GM13976 (cell line): ENCODE results near the gene TBC1D2.

Experiments used
- DNase-seq: peaks from one replicate; pipeline ENCODE4 v3.0.0; 2012; ENCODE audit warnings: low spot score
- in situ Hi-C: fragments of 300-500 bp; cut with MboI; formaldehyde crosslinking; loops from one replicate; pipeline ENCODE4 v1.12.0; 2022; ENCODE audit warnings: low sequenced_read_pairs, mixed read lengths, inconsistent platforms; ENCODE audit not compliant: unreplicated experiment
- TF ChIP-seq, protein P1 (sequence below): IDR thresholded peaks from 2 replicates; pipeline ENCODE4 v1.5.1; 2012; ENCODE audit warnings: borderline replicate concordance, mild to moderate bottlenecking; ENCODE audit not compliant: insufficient read depth; ENCODE audit errors: extremely low read depth, missing control alignments, control extremely low read depth

Gene TBC1D2

DNA sequence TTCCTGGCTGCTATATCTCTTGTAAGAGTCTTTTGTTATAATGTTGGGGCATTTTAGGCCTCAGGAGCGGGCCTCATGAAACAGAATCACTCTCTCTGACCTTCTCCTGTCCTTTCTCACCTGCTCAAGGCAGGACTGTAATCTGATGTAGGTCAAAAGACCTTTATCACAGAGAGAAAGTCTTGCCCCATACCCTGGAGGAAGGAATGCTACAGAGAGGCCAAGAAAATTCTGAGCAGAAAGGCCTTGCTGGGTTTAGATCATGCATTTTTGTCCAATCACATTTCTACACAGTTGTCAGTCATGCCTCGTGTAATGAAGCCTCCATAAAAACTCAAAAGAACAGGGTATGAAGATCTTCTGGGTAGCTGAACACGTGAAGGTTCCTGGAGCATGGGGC lies 45.2 kb upstream of the TBC1D2 start:
- in situ Hi-C loops = no loop called here
- TF ChIP-seq, protein P1, sequence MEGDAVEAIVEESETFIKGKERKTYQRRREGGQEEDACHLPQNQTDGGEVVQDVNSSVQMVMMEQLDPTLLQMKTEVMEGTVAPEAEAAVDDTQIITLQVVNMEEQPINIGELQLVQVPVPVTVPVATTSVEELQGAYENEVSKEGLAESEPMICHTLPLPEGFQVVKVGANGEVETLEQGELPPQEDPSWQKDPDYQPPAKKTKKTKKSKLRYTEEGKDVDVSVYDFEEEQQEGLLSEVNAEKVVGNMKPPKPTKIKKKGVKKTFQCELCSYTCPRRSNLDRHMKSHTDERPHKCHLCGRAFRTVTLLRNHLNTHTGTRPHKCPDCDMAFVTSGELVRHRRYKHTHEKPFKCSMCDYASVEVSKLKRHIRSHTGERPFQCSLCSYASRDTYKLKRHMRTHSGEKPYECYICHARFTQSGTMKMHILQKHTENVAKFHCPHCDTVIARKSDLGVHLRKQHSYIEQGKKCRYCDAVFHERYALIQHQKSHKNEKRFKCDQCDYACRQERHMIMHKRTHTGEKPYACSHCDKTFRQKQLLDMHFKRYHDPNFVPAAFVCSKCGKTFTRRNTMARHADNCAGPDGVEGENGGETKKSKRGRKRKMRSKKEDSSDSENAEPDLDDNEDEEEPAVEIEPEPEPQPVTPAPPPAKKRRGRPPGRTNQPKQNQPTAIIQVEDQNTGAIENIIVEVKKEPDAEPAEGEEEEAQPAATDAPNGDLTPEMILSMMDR = no peak
- DNase-seq = no peak

DNA sequence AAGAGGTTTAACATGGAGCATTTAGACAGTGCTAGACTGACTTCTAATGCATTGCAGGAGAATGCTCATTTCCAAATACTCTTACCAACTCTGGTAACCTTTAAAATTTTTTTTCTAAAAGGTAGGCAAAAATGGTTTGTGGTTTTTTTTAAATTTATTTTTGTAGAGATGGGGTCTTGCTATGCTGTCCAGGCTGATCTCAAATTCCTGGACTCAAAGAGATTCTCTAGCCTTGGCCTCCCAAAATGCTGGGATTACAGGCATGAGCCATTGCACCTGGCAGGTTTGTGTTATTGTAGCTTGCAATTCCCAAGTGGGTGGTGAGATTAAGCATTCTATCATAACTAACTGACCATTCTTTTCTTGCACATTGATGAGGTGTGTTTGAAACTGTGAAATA lies 43.0 kb upstream of the TBC1D2 start:
- DNase-seq = no peak
- in situ Hi-C loops = no loop called here
- TF ChIP-seq, protein P1 = no peak

DNA sequence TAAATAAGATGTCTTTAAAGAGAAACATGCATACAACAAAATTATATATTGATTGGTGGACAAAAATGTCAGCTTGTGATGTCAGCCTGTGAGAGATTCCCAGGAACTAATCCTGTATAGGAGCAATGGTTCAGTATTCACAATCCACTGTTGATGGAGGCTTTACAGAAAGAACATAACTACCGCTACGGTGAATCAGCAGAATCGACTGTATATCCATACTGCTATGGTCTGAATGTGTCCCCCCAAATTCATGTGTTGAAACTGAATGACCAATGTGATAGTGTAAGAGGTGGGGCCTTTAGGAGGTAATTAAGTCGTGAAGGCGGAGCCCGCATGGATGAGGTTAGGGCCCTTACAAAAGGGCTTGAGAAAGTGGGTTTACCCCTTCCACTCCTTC lies 40.4 kb upstream of the TBC1D2 start:
- in situ Hi-C loops = no loop called here

DNA sequence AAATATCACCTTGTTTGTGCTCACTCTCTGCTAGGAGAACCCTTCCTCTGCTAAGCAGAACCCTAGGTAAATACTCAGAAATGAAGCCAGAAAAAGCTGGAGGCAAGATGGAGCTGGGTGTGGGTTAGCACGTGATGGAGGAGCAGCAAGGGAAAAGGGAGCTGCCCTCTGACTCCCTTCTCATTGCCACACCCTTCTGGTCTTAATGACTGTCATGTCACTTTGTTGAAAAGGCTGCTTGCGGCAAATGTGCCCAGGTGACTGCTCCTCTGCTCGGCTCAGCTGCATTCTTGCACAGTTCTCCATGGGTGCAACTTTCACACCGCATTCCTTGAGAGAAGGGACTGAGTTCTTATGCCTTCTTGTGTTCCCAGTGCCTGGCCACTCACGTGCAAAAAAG lies 36.4 kb upstream of the TBC1D2 start:
- no peak for DNase-seq
- in situ Hi-C loops = no loop called here
- TF ChIP-seq, protein P1 = no peak

More for the DNA sequence above, 40.4 kb upstream of the TBC1D2 start:
- TF ChIP-seq, protein P1 = no peak
- DNase-seq = no peak

DNA sequence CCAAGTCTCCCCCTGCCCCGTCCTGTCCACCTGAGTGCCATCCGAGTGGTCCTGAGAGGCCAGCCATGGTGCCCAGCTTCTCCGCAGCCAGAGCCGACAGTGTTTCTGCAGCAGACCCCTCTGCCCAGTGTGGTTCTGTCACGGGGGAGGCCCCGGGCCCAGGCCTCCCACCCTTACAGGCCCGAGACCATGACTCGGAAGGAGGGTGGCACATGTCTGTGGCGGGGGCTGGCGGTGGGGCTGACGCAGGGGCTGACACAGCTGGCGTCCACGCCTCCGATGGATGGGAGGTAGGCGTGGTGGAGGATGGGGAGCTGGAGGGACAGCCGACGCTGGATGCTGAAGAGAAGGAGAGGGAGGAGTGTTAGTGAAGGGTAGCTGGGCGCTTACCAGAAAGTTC lies 35.0 kb upstream of the TBC1D2 start:
- in situ Hi-C loops = no loop called here
- no peak for DNase-seq
- TF ChIP-seq, protein P1 = no peak

DNA sequence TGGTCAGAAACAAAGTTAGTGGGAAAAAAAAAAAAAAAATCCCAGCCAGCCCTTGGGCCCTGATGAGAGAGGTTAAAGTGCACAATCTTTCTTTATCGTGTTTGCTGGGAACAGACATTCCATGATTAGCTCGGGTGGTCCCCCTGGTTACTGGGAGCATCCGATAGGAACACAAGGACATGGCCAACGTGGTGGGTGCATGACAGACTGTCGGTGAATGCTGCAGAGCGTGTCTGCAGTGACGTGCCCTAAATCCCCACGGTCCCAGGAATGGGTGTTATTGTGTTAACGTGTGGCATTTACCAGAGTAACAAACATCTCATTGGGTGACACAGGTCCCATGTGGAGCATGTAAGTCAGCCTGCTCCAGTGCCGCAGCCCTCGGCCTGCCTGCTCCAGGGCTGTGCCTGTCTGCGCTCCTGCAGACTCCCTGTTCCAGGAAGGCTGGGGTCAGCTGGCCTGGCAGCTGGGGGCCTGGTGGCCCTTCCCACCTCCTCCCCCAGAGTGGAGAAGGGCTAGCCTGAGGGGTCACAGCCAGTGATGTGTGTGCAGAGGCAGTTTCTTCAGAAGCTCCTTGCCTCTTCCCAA lies 34.3 kb upstream of the TBC1D2 start:
- TF ChIP-seq, protein P1 = no peak
- no peak for DNase-seq
- in situ Hi-C loops = no loop called here
